SK-N-SH (cell line): Measurements from ENCODE around the gene RIPK4. TPM values are rescaled to one million over a fixed set of nuclear protein-coding genes. Genes with fewer than 3 reads are reported as not detected.

Source experiments
- CTCF ChIA-PET: fragments of 300-600, 350-600 bp; formaldehyde crosslinking; extraction: SDS; loops from one replicate; lab custom pipeline; 2021; lab: Yijun Ruan, JAX
- POLR2A ChIA-PET: fragments of 350-600 bp; sonication (Branson Sonifier 250); formaldehyde crosslinking; extraction: SDS; loops from one replicate; lab custom pipeline; 2020; ENCODE audit warnings: antibody characterized with exemption, inconsistent platforms; lab: Yijun Ruan, JAX
- DNase-seq: peaks from one replicate; pipeline ENCODE4 v3.0.0; 2012
- H2AFZ ChIP-seq: fragments of 200-600 bp; sonication (generic); 2 replicates; pipeline ENCODE4 v1.8.1; 2016; ENCODE audit warnings: antibody characterized with exemption, mild to moderate bottlenecking, low read depth
- H3F3A ChIP-seq: fragments of 200-600 bp; sonication (generic); replicated peaks from 2 replicates; pipeline ENCODE3; 2016; ENCODE audit warnings: antibody characterized with exemption, mild to moderate bottlenecking; ENCODE audit not compliant: insufficient read depth
- H3K27ac ChIP-seq, 2 experiments: fragments of 200-500 bp in 1 of 2; fragments of 200-600 bp in 1 of 2; sonication (Bioruptor generic) in 1 of 2; sonication (generic), shearing (Covaris generic) in 1 of 2; 2 replicates each; pipeline versions ENCODE4 v1.5.1 to v1.6.1; 2014 to 2016; ENCODE audit warnings: low read depth in 2 of 2, inconsistent platforms in 1 of 2, low read length in 1 of 2, mild to moderate bottlenecking in 1 of 2, mixed read lengths in 1 of 2
- H3K27me3 ChIP-seq: fragments of 200-600 bp; sonication (generic), shearing (Covaris generic); 2 replicates; pipeline ENCODE4 v1.6.1; 2016; ENCODE audit warnings: mixed run types; ENCODE audit not compliant: insufficient read depth
- H3K36me3 ChIP-seq, 2 experiments: fragments of 200-500 bp in 1 of 2; fragments of 200-600 bp in 1 of 2; sonication (Bioruptor generic) in 1 of 2; sonication (generic) in 1 of 2; replicated peaks in 1 of 2; 2 replicates each; pipeline versions ENCODE3 to v1.5.1; 2014 to 2016; ENCODE audit warnings: low read length in 1 of 2, mild to moderate bottlenecking in 1 of 2; ENCODE audit not compliant: insufficient read depth in 2 of 2, control insufficient read depth in 1 of 2
- H3K4me1 ChIP-seq, 2 experiments: fragments of 200-500 bp in 1 of 2; fragments of 200-600 bp in 1 of 2; sonication (Bioruptor generic) in 1 of 2; sonication (generic), shearing (Covaris generic) in 1 of 2; 2 replicates each; pipeline versions ENCODE4 v1.5.1 to v1.6.1; 2014 to 2016; ENCODE audit warnings: low read depth in 1 of 2, low read length in 1 of 2, mixed run types in 1 of 2; ENCODE audit not compliant: insufficient read depth in 2 of 2, control insufficient read depth in 1 of 2
- H3K4me2 ChIP-seq: fragments of 200-600 bp; sonication (generic), shearing (Covaris generic); 2 replicates; pipeline ENCODE4 v1.6.1; 2017; ENCODE audit warnings: mixed run types
- H3K4me3 ChIP-seq, 2 experiments: fragments of 200-500 bp in 1 of 2; fragments of 200-600 bp in 1 of 2; sonication (Bioruptor generic) in 1 of 2; sonication (generic), shearing (Covaris generic) in 1 of 2; 2 replicates each; pipeline versions ENCODE4 v1.5.1 to v1.8.1; 2014 to 2016; ENCODE audit warnings: low read depth in 2 of 2, inconsistent platforms in 1 of 2, low read length in 1 of 2, mild to moderate bottlenecking in 1 of 2, mixed read lengths in 1 of 2, moderate library complexity in 1 of 2
- H3K79me2 ChIP-seq: fragments of 200-600 bp; sonication (generic); 2 replicates; pipeline ENCODE4 v1.8.1; 2017; ENCODE audit warnings: mild to moderate bottlenecking; ENCODE audit not compliant: insufficient read depth
- H3K9ac ChIP-seq: fragments of 200-600 bp; sonication (generic); 2 replicates; pipeline ENCODE4 v1.6.1; 2017; ENCODE audit warnings: mixed run types
- H3K9me2 ChIP-seq: fragments of 200-600 bp; sonication (generic); 2 replicates; pipeline ENCODE4 v1.6.1; 2017; ENCODE audit warnings: mixed run types
- H3K9me3 ChIP-seq: fragments of 200-600 bp; sonication (generic); 2 replicates; pipeline ENCODE4 v1.6.1; 2017; ENCODE audit warnings: mixed run types, mild to moderate bottlenecking, moderate library complexity
- H4K20me1 ChIP-seq: fragments of 200-600 bp; sonication (generic); 2 replicates; pipeline ENCODE4 v1.6.1; 2017; ENCODE audit warnings: mild to moderate bottlenecking, mixed run types; ENCODE audit not compliant: insufficient read depth
- CTCF ChIP-seq: fragments of 200-600 bp; sonication (generic); IDR thresholded peaks from 2 replicates; pipeline ENCODE4 v1.6.1; 2017; ENCODE audit warnings: antibody characterized with exemption, mild to moderate bottlenecking, moderate library complexity
- EZH2phosphoT487 ChIP-seq: fragments of 200-600 bp; sonication (generic); IDR thresholded peaks from 2 replicates; pipeline ENCODE4 v1.6.1; 2017; ENCODE audit warnings: low read depth, mixed run types, mild to moderate bottlenecking, antibody characterized with exemption, moderate library complexity, borderline replicate concordance
- FOSL2 ChIP-seq: IDR thresholded peaks from 2 replicates; pipeline ENCODE4 v1.4.0; 2012; ENCODE audit warnings: low read depth, mild to moderate bottlenecking, moderate library complexity, borderline replicate concordance
- FOXJ3 ChIP-seq: sonication (generic); formaldehyde crosslinking; IDR thresholded peaks from 2 replicates; pipeline ENCODE4 v1.5.1; 2020; ENCODE audit warnings: mild to moderate bottlenecking, missing genetic modification reagents
- GABPA ChIP-seq: IDR thresholded peaks from 2 replicates; pipeline ENCODE4 v1.4.0; 2012; ENCODE audit warnings: low read depth, mild to moderate bottlenecking
- IRF3 ChIP-seq: fragments of 150-350 bp; IDR thresholded peaks from 2 replicates; pipeline ENCODE4 v1.6.1; 2016; ENCODE audit warnings: mild to moderate bottlenecking, low read depth, low read length
- JUND ChIP-seq: IDR thresholded peaks from 2 replicates; pipeline ENCODE4 v1.4.0; 2012
- MXI1 ChIP-seq: IDR thresholded peaks from 2 replicates; pipeline ENCODE4 v1.6.1; 2012; ENCODE audit warnings: mild to moderate bottlenecking, low read depth, low read length, improper control_type of control experiment
- NFIC ChIP-seq: IDR thresholded peaks from 2 replicates; pipeline ENCODE4 v1.4.0; 2012; ENCODE audit warnings: borderline replicate concordance
- NRF1 ChIP-seq: IDR thresholded peaks from 2 replicates; pipeline ENCODE4 v1.6.1; 2012; ENCODE audit warnings: low read depth, mild to moderate bottlenecking, low read length
- RAD21 ChIP-seq: IDR thresholded peaks from 2 replicates; pipeline ENCODE4 v1.6.1; 2012; ENCODE audit warnings: mild to moderate bottlenecking, low read length
- REST ChIP-seq: IDR thresholded peaks from 2 replicates; pipeline ENCODE4 v1.6.1; 2012; ENCODE audit warnings: mild to moderate bottlenecking, low read depth, low read length, moderate library complexity
- SMC3 ChIP-seq: IDR thresholded peaks from 2 replicates; pipeline ENCODE4 v1.6.1; 2012; ENCODE audit warnings: low read depth, low read length, improper control_type of control experiment
- whole genome bisulfite sequencing: methylation state at CpG from one replicate; pipeline ENCODE4 v1.1.6; 2017; ENCODE audit warnings: low lambda C conversion rate; 5-methylcytosine and 5-hydroxymethylcytosine counted together
- polyA plus RNA-seq, 3 experiments: library from polyadenylated mRNA; depleted of rRNA; stranded (reverse); fragments of >200 nt; gene quantifications; 2 replicates each; pipeline ENCODE4 v1.2.3, GENCODE V29; 2012
- TF ChIP-seq, protein P1 (sequence below): IDR thresholded peaks from 2 replicates; pipeline ENCODE4 v1.4.0; 2012; ENCODE audit warnings: low read depth, borderline replicate concordance

The RIPK4 gene
- polyA plus RNA-seq, 1 of the 3 experiments (the other 2 are of a cell fraction) = 11.0 TPM

DNA sequence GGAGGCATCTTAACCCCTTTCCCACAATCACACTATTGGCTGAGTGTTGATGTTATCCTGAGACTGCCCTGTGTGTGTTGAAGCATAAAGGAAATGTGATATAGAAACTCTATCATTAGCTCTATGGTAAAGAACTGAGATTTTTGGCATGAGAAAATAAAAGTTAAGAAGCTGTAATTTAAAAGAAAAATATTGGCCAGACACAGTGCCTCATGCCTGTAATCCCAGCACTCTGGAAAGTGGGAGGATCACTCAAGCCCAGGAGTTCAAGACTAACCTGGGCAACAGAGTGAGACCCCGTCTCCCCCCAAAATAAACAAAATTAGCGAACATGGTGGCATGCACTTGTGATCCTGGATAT, 14.2 kb upstream of the RIPK4 start:
- peaks cover 3 to 6% of the 10 kb centered on the region in 2 experiments; a peak in 1 of 4 replicates for H3K4me1 ChIP-seq
- no peaks in the 10 kb centered on the region for H4K20me1 ChIP-seq
- peaks cover 3% of the 10 kb centered on the region for H3F3A ChIP-seq
- no peak overlapping the region for H3K4me2 ChIP-seq
- no peaks in the 10 kb centered on the region for H3K79me2 ChIP-seq
- POLR2A ChIA-PET = no interaction called here
- H3K9me3 ChIP-seq = no peaks in the 10 kb centered on the region
- H3K9ac ChIP-seq = no peak overlapping the region
- DNase-seq = no peak
- H3K4me3 ChIP-seq = no peak overlapping the region
- CTCF ChIA-PET = interaction anchor here (1.0 kb wide), 1 partner anchor 37 kb away, joined by 3 read pairs; no protein-coding TSS in a partner anchor
- WGBS = 69% methylated on average over 2 of the region's 2 CpGs
- H3K9me2 ChIP-seq = no peaks in the 10 kb centered on the region
- no peaks in the 10 kb centered on the region for H3K36me3 ChIP-seq
- H2AFZ ChIP-seq = no peak overlapping the region
- no peak for TF ChIP-seq JUND
- TF ChIP-seq, protein P1, sequence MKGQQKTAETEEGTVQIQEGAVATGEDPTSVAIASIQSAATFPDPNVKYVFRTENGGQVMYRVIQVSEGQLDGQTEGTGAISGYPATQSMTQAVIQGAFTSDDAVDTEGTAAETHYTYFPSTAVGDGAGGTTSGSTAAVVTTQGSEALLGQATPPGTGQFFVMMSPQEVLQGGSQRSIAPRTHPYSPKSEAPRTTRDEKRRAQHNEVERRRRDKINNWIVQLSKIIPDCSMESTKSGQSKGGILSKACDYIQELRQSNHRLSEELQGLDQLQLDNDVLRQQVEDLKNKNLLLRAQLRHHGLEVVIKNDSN = no peak
- TF ChIP-seq GABPA = no peak
- TF ChIP-seq EZH2phosphoT487 = no peak
- TF ChIP-seq CTCF = no peak
- H3K27ac ChIP-seq = no peak overlapping the region
- H3K27me3 ChIP-seq = no peaks in the 10 kb centered on the region

- H4K20me1 ChIP-seq = no peaks in the 10 kb centered on the region
- no peak for DNase-seq
- H3K9me3 ChIP-seq = no peaks in the 10 kb centered on the region
- no peak overlapping the region for H3K27ac ChIP-seq
- peaks cover 3% of the 10 kb centered on the region for H3F3A ChIP-seq
- H3K79me2 ChIP-seq = no peaks in the 10 kb centered on the region
- no peaks in the 10 kb centered on the region for H3K27me3 ChIP-seq
- 45% methylated on average over 1 of the region's 1 CpG for WGBS
- no peak overlapping the region for H2AFZ ChIP-seq
- no peak overlapping the region for H3K4me3 ChIP-seq
- H3K36me3 ChIP-seq = no peaks in the 10 kb centered on the region
- CTCF ChIA-PET = interaction anchor here (0.6 to 1.3 kb wide), 5 partner anchors 10 to 466 kb away, joined by 3 to 4 read pairs (median 4); no protein-coding TSS in a partner anchor
- H3K4me2 ChIP-seq = no peak overlapping the region
- H3K9ac ChIP-seq = no peak overlapping the region
- POLR2A ChIA-PET = no interaction called here
- no peaks in the 10 kb centered on the region for H3K9me2 ChIP-seq
- H3K4me1 ChIP-seq = peaks cover 3 to 6% of the 10 kb centered on the region in 2 experiments; a peak in 1 of 4 replicates
- no peak for TF ChIP-seq NFIC
- no peak for TF ChIP-seq JUND
- no peak for TF ChIP-seq IRF3
- TF ChIP-seq RAD21 = no peak
- no peak for TF ChIP-seq NRF1
- no peak for TF ChIP-seq SMC3
- no peak for TF ChIP-seq REST
- TF ChIP-seq, protein P1 = no peak
- TF ChIP-seq FOSL2 = no peak
- TF ChIP-seq MXI1 = no peak
- TF ChIP-seq GABPA = no peak
- TF ChIP-seq FOXJ3 (CRISPR knock-in tag) = no peak
- no peak for TF ChIP-seq CTCF
Measured at GRCh38 chr21:41780337-41781049, 13.6 kb upstream of the RIPK4 start.
